ENCODE measurements around the gene LKAAEAR1. TPM values are rescaled to one million over a fixed set of nuclear protein-coding genes. Genes with fewer than 3 reads are reported as not detected.

LKAAEAR1 gene
- total and polyA plus RNA-seq, 2 of the 13 experiments (the other 11 are each of a cell fraction or from before 2014, with no cell fraction given) = not detected

DNA sequence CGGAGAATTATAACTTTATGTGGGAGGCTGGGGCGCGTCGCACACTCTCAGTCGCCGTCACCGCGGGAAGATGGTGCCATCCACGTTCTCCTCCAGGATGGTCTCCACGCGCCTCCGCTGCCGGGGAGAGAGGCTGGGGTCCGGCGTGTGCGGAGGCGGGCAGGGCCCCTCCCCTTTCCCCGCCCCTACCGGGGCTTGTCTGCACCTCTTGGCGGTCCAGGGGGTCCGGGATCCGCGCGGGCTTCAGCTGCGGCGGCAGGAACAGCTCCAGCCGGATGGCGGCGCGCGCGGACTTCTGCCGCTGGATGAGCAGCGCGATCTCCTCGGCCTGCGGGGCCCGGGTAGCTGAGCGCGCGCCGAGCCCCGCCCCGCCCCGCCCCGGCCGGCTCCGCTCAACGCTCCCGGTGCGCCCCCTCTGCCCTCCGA lies 807 bp downstream of the LKAAEAR1 start (continued):
- TF ChIP-seq, protein P1, sequence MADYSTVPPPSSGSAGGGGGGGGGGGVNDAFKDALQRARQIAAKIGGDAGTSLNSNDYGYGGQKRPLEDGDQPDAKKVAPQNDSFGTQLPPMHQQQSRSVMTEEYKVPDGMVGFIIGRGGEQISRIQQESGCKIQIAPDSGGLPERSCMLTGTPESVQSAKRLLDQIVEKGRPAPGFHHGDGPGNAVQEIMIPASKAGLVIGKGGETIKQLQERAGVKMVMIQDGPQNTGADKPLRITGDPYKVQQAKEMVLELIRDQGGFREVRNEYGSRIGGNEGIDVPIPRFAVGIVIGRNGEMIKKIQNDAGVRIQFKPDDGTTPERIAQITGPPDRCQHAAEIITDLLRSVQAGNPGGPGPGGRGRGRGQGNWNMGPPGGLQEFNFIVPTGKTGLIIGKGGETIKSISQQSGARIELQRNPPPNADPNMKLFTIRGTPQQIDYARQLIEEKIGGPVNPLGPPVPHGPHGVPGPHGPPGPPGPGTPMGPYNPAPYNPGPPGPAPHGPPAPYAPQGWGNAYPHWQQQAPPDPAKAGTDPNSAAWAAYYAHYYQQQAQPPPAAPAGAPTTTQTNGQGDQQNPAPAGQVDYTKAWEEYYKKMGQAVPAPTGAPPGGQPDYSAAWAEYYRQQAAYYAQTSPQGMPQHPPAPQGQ (CRISPR knock-in tag; IDR thresholded peaks at IDR 0.05; ENCODE audit: borderline replicate concordance) = no peak
- TF ChIP-seq ZNF850 (CRISPR knock-in tag; conservative IDR thresholded peaks at IDR 0.05) (no peak; the same call in 1 of the 2 replicates), ZNF12 (CRISPR knock-in tag; IDR thresholded peaks at IDR 0.05) (no peak), TCF7 (IDR thresholded peaks at IDR 0.05; ENCODE audit: low read depth) (no peak), ZNF432 (CRISPR knock-in tag; IDR thresholded peaks at IDR 0.05; ENCODE audit: borderline replicate concordance) (no peak), MED1 (CRISPR knock-in tag; IDR thresholded peaks at IDR 0.05) (peak; percentile 36; the same call in 1 of the 2 replicates), THAP11 (CRISPR knock-in tag; IDR thresholded peaks at IDR 0.05) (peak; percentile 45; the same call in 1 of the 2 replicates), ZNF234 (CRISPR knock-in tag; conservative IDR thresholded peaks at IDR 0.05) (no peak), ZNF547 (CRISPR knock-in tag; IDR thresholded peaks at IDR 0.05) (no peak), ZBTB38 (CRISPR knock-in tag; IDR thresholded peaks at IDR 0.05) (peak; percentile 53; the same call in 1 of the 2 replicates), TARDBP (CRISPR knock-in tag; IDR thresholded peaks at IDR 0.05) (peak; percentile 17; the same call in 1 of the 2 replicates), ZMYM4 (CRISPR knock-in tag; IDR thresholded peaks at IDR 0.05) (no peak), MBD4 (IDR thresholded peaks at IDR 0.05; ENCODE audit: borderline replicate concordance, low read length) (no peak), SRSF9 (IDR thresholded peaks at IDR 0.05; ENCODE audit: borderline replicate concordance, insufficient read depth, low read depth, low read length, poor library complexity, severe bottlenecking) (no peak), JARID2 (CRISPR knock-in tag; IDR thresholded peaks at IDR 0.05; ENCODE audit: insufficient replicate concordance) (no peak), ZNF20 (CRISPR knock-in tag; IDR thresholded peaks at IDR 0.05) (no peak), ZNF225 (CRISPR knock-in tag; IDR thresholded peaks at IDR 0.05) (no peak), SIN3B (IDR thresholded peaks at IDR 0.05; ENCODE audit: low read length) (no peak), MTA1 (CRISPR knock-in tag; IDR thresholded peaks at IDR 0.05; ENCODE audit: borderline replicate concordance) (no peak), HNRNPH1 (optimal IDR thresholded peaks at IDR 0.05; ENCODE audit: low read depth, low read length) (no peak), PATZ1 (CRISPR knock-in tag; IDR thresholded peaks at IDR 0.05) (peak; percentile 50; the same call in 1 of the 2 replicates), CBFB (CRISPR knock-in tag; IDR thresholded peaks at IDR 0.05) (no peak), ZNF546 (CRISPR knock-in tag; conservative IDR thresholded peaks at IDR 0.05) (no peak), FOXP1 (IDR thresholded peaks at IDR 0.05) (no peak), FOXP1 (CRISPR knock-in tag; IDR thresholded peaks at IDR 0.05) (no peak), MIER3 (CRISPR knock-in tag; IDR thresholded peaks at IDR 0.05; ENCODE audit: borderline replicate concordance) (no peak), BHLHE40 (IDR thresholded peaks at IDR 0.05; ENCODE audit: low read length) (no peak), RXRA (CRISPR knock-in tag; IDR thresholded peaks at IDR 0.05) (no peak), IRF1 (CRISPR knock-in tag; IDR thresholded peaks at IDR 0.05; ENCODE audit: low read depth) (no peak), ZNF883 (CRISPR knock-in tag; IDR thresholded peaks at IDR 0.05; ENCODE audit: not compliant biosample characterization) (no peak)

Measured in HepG2 (cell line).